ENCODE results near the gene KCNMA1.

The KCNMA1 gene

GRCh38 chr10:77073663-77073960 lies 564.0 kb downstream of the KCNMA1 start:
- no peak overlapping the region for H3K4me3 ChIP-seq (ENCODE audit: low read depth, low read length)
- no peaks in the 10 kb centered on the region for H3K4me1 ChIP-seq (ENCODE audit: control insufficient read depth, insufficient read depth, low read length)
- H3K9ac ChIP-seq (ENCODE audit: low read depth, low read length) = no peak overlapping the region
- H3K36me3 ChIP-seq (ENCODE audit: control insufficient read depth, insufficient read depth, low read length) = no peaks in the 10 kb centered on the region
- H3K9me3 ChIP-seq (ENCODE audit: control insufficient read depth, insufficient read depth, low read length) = no peaks in the 10 kb centered on the region
- H3K27me3 ChIP-seq (ENCODE audit: control insufficient read depth, insufficient read depth, low read length) = no peaks in the 10 kb centered on the region

DNA sequence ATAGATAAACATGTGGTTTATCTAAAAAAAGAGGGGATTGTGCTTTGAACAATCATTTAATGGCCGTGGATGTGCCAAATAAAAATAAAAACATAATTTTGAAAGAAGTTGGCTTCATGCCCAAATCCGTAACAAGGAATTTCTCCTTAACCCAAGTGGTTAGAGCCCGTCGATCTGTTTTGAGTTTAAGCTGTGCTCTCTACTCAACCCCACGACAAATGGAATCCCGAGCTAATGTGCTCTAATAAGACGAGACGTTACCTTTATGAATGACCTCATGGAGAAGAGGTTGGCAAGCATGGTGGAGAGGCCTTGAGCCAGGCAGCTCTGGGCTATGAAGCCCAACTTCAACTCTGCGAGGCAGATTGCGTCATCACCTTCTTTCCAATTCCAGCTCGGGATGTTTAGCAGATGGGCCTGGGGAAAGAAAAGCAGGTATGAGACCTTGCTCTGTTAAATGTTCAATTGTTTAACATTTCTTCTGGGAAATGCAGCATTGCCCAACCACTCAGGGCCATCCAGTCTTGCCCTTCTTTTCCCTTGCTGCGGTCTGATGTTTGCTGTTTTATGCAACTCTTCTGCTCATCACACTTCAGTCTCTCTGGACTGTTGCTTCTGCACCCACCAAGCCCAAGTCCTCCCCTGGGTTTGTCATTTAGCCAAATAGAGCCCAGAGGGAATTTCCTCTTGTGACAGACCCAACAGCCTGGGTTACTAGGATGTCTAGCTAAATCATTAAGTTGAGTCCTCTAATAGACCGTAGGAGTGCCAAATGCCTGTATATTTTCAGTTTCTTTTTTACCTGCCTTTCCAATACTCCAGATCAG lies 564.6 kb downstream of the KCNMA1 start:
- no peaks in the 10 kb centered on the region for H3K9me3 ChIP-seq (ENCODE audit: control insufficient read depth, insufficient read depth, low read length)
- no peaks in the 10 kb centered on the region for H3K27me3 ChIP-seq (ENCODE audit: control insufficient read depth, insufficient read depth, low read length)
- H3K9ac ChIP-seq (ENCODE audit: low read depth, low read length) = no peak overlapping the region

DNA sequence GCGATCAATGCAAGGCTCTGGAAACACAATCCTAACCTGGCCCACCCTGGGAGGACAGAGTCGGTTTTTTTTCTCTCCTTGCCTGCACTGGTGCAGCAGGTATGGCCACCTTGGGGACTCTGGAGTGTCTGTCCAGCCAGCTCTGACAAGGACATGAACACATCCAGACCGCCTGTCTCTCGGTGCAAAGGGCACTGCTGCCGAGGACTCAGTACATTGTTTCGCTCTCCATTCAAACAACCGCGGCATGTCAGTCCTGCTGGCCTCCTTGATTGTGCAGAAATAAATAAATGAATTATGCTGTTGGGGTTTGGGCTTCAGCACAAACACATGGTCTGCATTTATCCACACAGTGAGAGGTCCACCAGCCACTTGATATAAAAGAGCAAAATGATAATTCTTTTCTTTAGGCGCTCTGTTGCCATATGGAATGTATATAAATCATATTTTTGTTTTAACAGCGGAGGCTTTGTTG lies 565.2 kb downstream of the KCNMA1 start:
- no peaks in the 10 kb centered on the region for H3K27me3 ChIP-seq (ENCODE audit: control insufficient read depth, insufficient read depth, low read length)
- H3K36me3 ChIP-seq (ENCODE audit: control insufficient read depth, insufficient read depth, low read length) = no peaks in the 10 kb centered on the region
- H3K4me1 ChIP-seq (ENCODE audit: control insufficient read depth, insufficient read depth, low read length) = no peaks in the 10 kb centered on the region
- H3K9ac ChIP-seq (ENCODE audit: low read depth, low read length) = no peak overlapping the region
- no peaks in the 10 kb centered on the region for H3K9me3 ChIP-seq (ENCODE audit: control insufficient read depth, insufficient read depth, low read length)
- H3K4me3 ChIP-seq (ENCODE audit: low read depth, low read length) = no peak overlapping the region

More for the DNA sequence above, 564.6 kb downstream of the KCNMA1 start:
- Histone ChIP-seq H3K4me1 (ENCODE audit: control insufficient read depth, insufficient read depth, low read length) (no peaks in the 10 kb centered on the region), H3K36me3 (ENCODE audit: control insufficient read depth, insufficient read depth, low read length) (no peaks in the 10 kb centered on the region), H3K4me3 (ENCODE audit: low read depth, low read length) (no peak overlapping the region)

- H3K36me3 ChIP-seq (ENCODE audit: control insufficient read depth, insufficient read depth, low read length) = no peaks in the 10 kb centered on the region
- no peak overlapping the region for H3K9ac ChIP-seq (ENCODE audit: low read depth, low read length)
- no peaks in the 10 kb centered on the region for H3K27me3 ChIP-seq (ENCODE audit: control insufficient read depth, insufficient read depth, low read length)
- no peaks in the 10 kb centered on the region for H3K4me1 ChIP-seq (ENCODE audit: control insufficient read depth, insufficient read depth, low read length)
- H3K4me3 ChIP-seq (ENCODE audit: low read depth, low read length) = no peak overlapping the region
- H3K9me3 ChIP-seq (ENCODE audit: control insufficient read depth, insufficient read depth, low read length) = no peaks in the 10 kb centered on the region
These were observed 565.7 kb downstream of the KCNMA1 start for GRCh38 chr10:77071956-77072355.

DNA sequence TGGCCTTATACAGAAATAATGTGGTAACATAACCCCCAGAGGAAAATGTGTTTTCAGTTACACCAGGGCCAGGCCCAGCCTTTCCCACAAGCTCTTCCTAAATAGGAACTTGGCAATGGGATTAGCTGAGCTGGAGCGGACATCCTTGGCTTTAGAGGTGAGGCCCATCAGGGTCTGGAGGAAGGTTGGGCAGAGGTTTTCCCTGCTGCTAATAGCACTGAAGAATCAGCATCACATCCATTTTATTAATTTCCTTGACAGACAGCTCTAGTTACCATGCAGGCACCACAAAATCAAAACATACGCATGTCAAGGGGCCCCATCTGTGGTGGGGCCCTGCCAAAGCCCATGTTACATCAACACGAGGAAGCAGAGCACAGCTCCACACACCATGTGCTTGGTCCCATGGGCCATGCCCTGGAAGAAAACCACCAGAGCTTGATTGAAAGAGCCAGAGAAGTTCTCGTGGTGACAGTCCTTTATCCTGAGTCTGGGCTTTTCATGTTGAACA lies 566.6 kb downstream of the KCNMA1 start:
- H3K9ac ChIP-seq (ENCODE audit: low read depth, low read length) = no peak overlapping the region
- no peaks in the 10 kb centered on the region for H3K27me3 ChIP-seq (ENCODE audit: control insufficient read depth, insufficient read depth, low read length)
- H3K4me3 ChIP-seq (ENCODE audit: low read depth, low read length) = no peak overlapping the region
- no peaks in the 10 kb centered on the region for H3K9me3 ChIP-seq (ENCODE audit: control insufficient read depth, insufficient read depth, low read length)
- H3K4me1 ChIP-seq (ENCODE audit: control insufficient read depth, insufficient read depth, low read length) = no peaks in the 10 kb centered on the region
- no peaks in the 10 kb centered on the region for H3K36me3 ChIP-seq (ENCODE audit: control insufficient read depth, insufficient read depth, low read length)

GRCh38 chr10:77070346-77070745 lies 567.3 kb downstream of the KCNMA1 start:
- no peaks in the 10 kb centered on the region for H3K4me1 ChIP-seq (ENCODE audit: control insufficient read depth, insufficient read depth, low read length)
- H3K9ac ChIP-seq (ENCODE audit: low read depth, low read length) = no peak overlapping the region
- no peak overlapping the region for H3K4me3 ChIP-seq (ENCODE audit: low read depth, low read length)
- H3K36me3 ChIP-seq (ENCODE audit: control insufficient read depth, insufficient read depth, low read length) = no peaks in the 10 kb centered on the region
- no peaks in the 10 kb centered on the region for H3K27me3 ChIP-seq (ENCODE audit: control insufficient read depth, insufficient read depth, low read length)
- no peaks in the 10 kb centered on the region for H3K9me3 ChIP-seq (ENCODE audit: control insufficient read depth, insufficient read depth, low read length)

DNA sequence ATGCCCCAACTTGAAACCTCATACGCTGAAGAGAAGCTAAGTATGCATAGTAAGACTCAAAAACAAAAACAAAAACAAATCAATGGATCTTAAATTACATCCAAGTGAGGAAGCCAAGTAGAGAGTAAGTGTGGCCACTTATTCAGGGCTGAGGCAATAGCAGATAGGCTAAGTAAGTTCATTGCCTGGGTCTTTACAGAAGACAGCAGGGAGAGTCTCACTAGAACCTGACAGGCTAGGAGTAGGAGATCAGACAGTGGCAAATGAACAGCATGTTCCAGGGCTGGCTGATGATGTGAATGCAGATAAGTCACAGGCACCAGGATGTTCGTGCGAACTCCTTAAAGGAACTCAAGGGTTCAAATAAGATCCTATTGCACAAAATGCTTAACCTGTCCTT lies 568.6 kb downstream of the KCNMA1 start:
- no peaks in the 10 kb centered on the region for H3K4me1 ChIP-seq (ENCODE audit: control insufficient read depth, insufficient read depth, low read length)
- no peak overlapping the region for H3K4me3 ChIP-seq (ENCODE audit: low read depth, low read length)
- no peaks in the 10 kb centered on the region for H3K9me3 ChIP-seq (ENCODE audit: control insufficient read depth, insufficient read depth, low read length)
- H3K27me3 ChIP-seq (ENCODE audit: control insufficient read depth, insufficient read depth, low read length) = no peaks in the 10 kb centered on the region
- no peak overlapping the region for H3K9ac ChIP-seq (ENCODE audit: low read depth, low read length)
- no peaks in the 10 kb centered on the region for H3K36me3 ChIP-seq (ENCODE audit: control insufficient read depth, insufficient read depth, low read length)

GRCh38 chr10:77068272-77068671 lies 569.3 kb downstream of the KCNMA1 start:
- Histone ChIP-seq H3K9ac (ENCODE audit: low read depth, low read length) (no peak overlapping the region), H3K36me3 (ENCODE audit: control insufficient read depth, insufficient read depth, low read length) (no peaks in the 10 kb centered on the region), H3K27me3 (ENCODE audit: control insufficient read depth, insufficient read depth, low read length) (no peaks in the 10 kb centered on the region), H3K9me3 (ENCODE audit: control insufficient read depth, insufficient read depth, low read length) (no peaks in the 10 kb centered on the region), H3K4me1 (ENCODE audit: control insufficient read depth, insufficient read depth, low read length) (no peaks in the 10 kb centered on the region), H3K4me3 (ENCODE audit: low read depth, low read length) (no peak overlapping the region)

DNA sequence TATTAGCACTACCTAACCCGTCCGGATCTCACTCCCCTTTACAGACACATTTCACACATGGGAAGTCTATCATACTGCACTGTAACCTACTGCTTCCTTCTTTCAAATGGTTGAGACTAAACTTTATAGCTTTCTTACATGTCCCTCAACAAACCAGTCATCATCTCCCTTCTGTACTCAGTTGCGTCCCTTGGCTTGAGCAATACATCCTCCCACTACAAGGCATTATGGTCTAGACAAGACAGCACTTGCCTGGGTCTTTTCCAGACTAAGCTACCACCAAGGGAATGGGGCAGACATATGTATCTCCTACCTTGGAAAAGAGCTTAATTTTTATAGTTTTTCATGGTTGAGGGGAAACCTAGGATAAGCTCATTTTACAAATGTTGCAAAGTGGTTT lies 575.2 kb downstream of the KCNMA1 start:
- no peaks in the 10 kb centered on the region for H3K9me3 ChIP-seq (ENCODE audit: control insufficient read depth, insufficient read depth, low read length)
- no peak overlapping the region for H3K9ac ChIP-seq (ENCODE audit: low read depth, low read length)
- H3K4me3 ChIP-seq (ENCODE audit: low read depth, low read length) = no peak overlapping the region
- no peaks in the 10 kb centered on the region for H3K36me3 ChIP-seq (ENCODE audit: control insufficient read depth, insufficient read depth, low read length)
- H3K27me3 ChIP-seq (ENCODE audit: control insufficient read depth, insufficient read depth, low read length) = no peaks in the 10 kb centered on the region
- H3K4me1 ChIP-seq (ENCODE audit: control insufficient read depth, insufficient read depth, low read length) = no peaks in the 10 kb centered on the region

DNA sequence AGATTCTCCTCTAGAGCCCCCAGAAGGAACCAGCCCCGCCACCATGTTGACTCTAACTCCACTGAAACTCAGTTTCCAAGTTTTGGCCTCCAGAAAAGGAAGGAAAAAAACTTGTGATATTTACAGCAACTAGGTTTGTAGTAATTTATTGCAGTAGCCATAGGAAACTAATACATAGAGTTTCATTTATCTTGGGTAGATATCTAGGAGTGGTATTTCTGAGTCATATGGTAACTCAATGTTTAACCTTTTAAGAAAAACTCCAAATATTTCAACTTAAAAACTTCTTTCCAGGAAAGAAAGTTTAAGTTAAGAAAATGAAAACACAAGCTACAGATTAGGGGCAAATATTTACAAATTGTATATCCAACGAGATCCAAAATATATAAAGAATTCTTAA lies 576.7 kb downstream of the KCNMA1 start:
- H3K9me3 ChIP-seq (ENCODE audit: control insufficient read depth, insufficient read depth, low read length) = no peaks in the 10 kb centered on the region
- H3K4me1 ChIP-seq (ENCODE audit: control insufficient read depth, insufficient read depth, low read length) = no peaks in the 10 kb centered on the region
- no peak overlapping the region for H3K4me3 ChIP-seq (ENCODE audit: low read depth, low read length)
- no peaks in the 10 kb centered on the region for H3K27me3 ChIP-seq (ENCODE audit: control insufficient read depth, insufficient read depth, low read length)
- no peaks in the 10 kb centered on the region for H3K36me3 ChIP-seq (ENCODE audit: control insufficient read depth, insufficient read depth, low read length)
- H3K9ac ChIP-seq (ENCODE audit: low read depth, low read length) = no peak overlapping the region

GRCh38 chr10:77056650-77057049 lies 581.0 kb downstream of the KCNMA1 start:
- H3K36me3 ChIP-seq (ENCODE audit: control insufficient read depth, insufficient read depth, low read length) = no peaks in the 10 kb centered on the region
- H3K4me1 ChIP-seq (ENCODE audit: control insufficient read depth, insufficient read depth, low read length) = no peaks in the 10 kb centered on the region
- H3K27me3 ChIP-seq (ENCODE audit: control insufficient read depth, insufficient read depth, low read length) = no peaks in the 10 kb centered on the region

GRCh38 chr10:77052593-77052992 lies 585.0 kb downstream of the KCNMA1 start:
- Histone ChIP-seq H3K4me3 (ENCODE audit: low read depth, low read length) (no peak overlapping the region), H3K27me3 (ENCODE audit: control insufficient read depth, insufficient read depth, low read length) (no peaks in the 10 kb centered on the region), H3K9ac (ENCODE audit: low read depth, low read length) (no peak overlapping the region), H3K9me3 (ENCODE audit: control insufficient read depth, insufficient read depth, low read length) (no peaks in the 10 kb centered on the region), H3K4me1 (ENCODE audit: control insufficient read depth, insufficient read depth, low read length) (no peaks in the 10 kb centered on the region), H3K36me3 (ENCODE audit: control insufficient read depth, insufficient read depth, low read length) (no peaks in the 10 kb centered on the region)

More at GRCh38 chr10:77056650-77057049, 581.0 kb downstream of the KCNMA1 start:
- Histone ChIP-seq H3K4me3 (ENCODE audit: low read depth, low read length) (no peak overlapping the region), H3K9ac (ENCODE audit: low read depth, low read length) (no peak overlapping the region), H3K9me3 (ENCODE audit: control insufficient read depth, insufficient read depth, low read length) (no peaks in the 10 kb centered on the region)
